HEK293T (cell line): Measurements from ENCODE around the gene SART1.
"Not testable (repeated sequence)": the region's sequence is repeated elsewhere in the genome, so short reads cannot be mapped to it uniquely, and the experiment has no call there.

Experiments used
- CTCF ChIA-PET: fragments of 350-600 bp; formaldehyde crosslinking; extraction: SDS; loops from one replicate; lab custom pipeline; 2021; ENCODE audit warnings: antibody characterized with exemption, inconsistent platforms; lab: Yijun Ruan, JAX
- POLR2A ChIA-PET: fragments of 350-600 bp; formaldehyde crosslinking; extraction: SDS; loops from one replicate; lab custom pipeline; 2020; ENCODE audit warnings: antibody characterized with exemption, inconsistent platforms; lab: Yijun Ruan, JAX
- DNase-seq: peaks from one replicate; pipeline ENCODE4 v3.0.0; 2012; ENCODE audit warnings: mixed read lengths; ENCODE audit errors: extremely low spot score
- ARNT ChIP-seq: fragments of 450-650 bp; IDR thresholded peaks from 2 replicates; pipeline ENCODE4 v1.6.1; 2017; ENCODE audit warnings: mild to moderate bottlenecking
- BHLHE40 ChIP-seq: fragments of 450-650 bp; IDR thresholded peaks from 2 replicates; pipeline ENCODE4 v1.6.1; 2016; ENCODE audit warnings: mild to moderate bottlenecking, moderate library complexity, borderline replicate concordance
- CTBP1 ChIP-seq: fragments of 450-650 bp; IDR thresholded peaks from 2 replicates; pipeline ENCODE4 v1.6.1; 2016; ENCODE audit warnings: borderline replicate concordance
- ELF4 ChIP-seq: fragments of 450-650 bp; IDR thresholded peaks from 2 replicates; pipeline ENCODE4 v1.6.1; 2017; ENCODE audit warnings: antibody characterized with exemption
- FOXA1 ChIP-seq: fragments of 450-650 bp; IDR thresholded peaks from 2 replicates; pipeline ENCODE4 v1.6.1; 2016; ENCODE audit warnings: mild to moderate bottlenecking
- FOXK2 ChIP-seq: fragments of 450-650 bp; IDR thresholded peaks from 2 replicates; pipeline ENCODE4 v1.6.1; 2016; ENCODE audit warnings: mild to moderate bottlenecking
- FOXM1 ChIP-seq: fragments of 450-650 bp; IDR thresholded peaks from 2 replicates; pipeline ENCODE4 v1.6.1; 2017; ENCODE audit warnings: mild to moderate bottlenecking, borderline replicate concordance
- HDGF ChIP-seq: fragments of 450-650 bp; IDR thresholded peaks from 2 replicates; pipeline ENCODE4 v1.6.1; 2017; ENCODE audit warnings: antibody characterized with exemption, borderline replicate concordance
- L3MBTL2 ChIP-seq: fragments of 450-650 bp; conservative IDR thresholded peaks from 2 replicates; pipeline ENCODE4 v1.6.1; 2016; ENCODE audit warnings: mild to moderate bottlenecking
- LEF1 ChIP-seq: fragments of 450-650 bp; IDR thresholded peaks from 2 replicates; pipeline ENCODE4 v1.6.1; 2017; ENCODE audit warnings: mild to moderate bottlenecking, borderline replicate concordance
- NFRKB ChIP-seq: fragments of 450-650 bp; IDR thresholded peaks from 2 replicates; pipeline ENCODE4 v1.6.1; 2016; ENCODE audit warnings: mild to moderate bottlenecking, moderate library complexity
- PKNOX1 ChIP-seq: fragments of 450-650 bp; IDR thresholded peaks from 2 replicates; pipeline ENCODE4 v1.6.1; 2016
- SP1 ChIP-seq: fragments of 450-650 bp; IDR thresholded peaks from 2 replicates; pipeline ENCODE4 v1.6.1; 2017
- SUZ12 ChIP-seq: fragments of 450-650 bp; IDR thresholded peaks from 2 replicates; pipeline ENCODE4 v1.6.1; 2016; ENCODE audit warnings: mild to moderate bottlenecking
- TARDBP ChIP-seq: fragments of 450-650 bp; IDR thresholded peaks from 2 replicates; pipeline ENCODE4 v1.6.1; 2016
- ZNF384 ChIP-seq: fragments of 450-650 bp; IDR thresholded peaks from 2 replicates; pipeline ENCODE4 v1.6.1; 2016

Gene SART1

DNA sequence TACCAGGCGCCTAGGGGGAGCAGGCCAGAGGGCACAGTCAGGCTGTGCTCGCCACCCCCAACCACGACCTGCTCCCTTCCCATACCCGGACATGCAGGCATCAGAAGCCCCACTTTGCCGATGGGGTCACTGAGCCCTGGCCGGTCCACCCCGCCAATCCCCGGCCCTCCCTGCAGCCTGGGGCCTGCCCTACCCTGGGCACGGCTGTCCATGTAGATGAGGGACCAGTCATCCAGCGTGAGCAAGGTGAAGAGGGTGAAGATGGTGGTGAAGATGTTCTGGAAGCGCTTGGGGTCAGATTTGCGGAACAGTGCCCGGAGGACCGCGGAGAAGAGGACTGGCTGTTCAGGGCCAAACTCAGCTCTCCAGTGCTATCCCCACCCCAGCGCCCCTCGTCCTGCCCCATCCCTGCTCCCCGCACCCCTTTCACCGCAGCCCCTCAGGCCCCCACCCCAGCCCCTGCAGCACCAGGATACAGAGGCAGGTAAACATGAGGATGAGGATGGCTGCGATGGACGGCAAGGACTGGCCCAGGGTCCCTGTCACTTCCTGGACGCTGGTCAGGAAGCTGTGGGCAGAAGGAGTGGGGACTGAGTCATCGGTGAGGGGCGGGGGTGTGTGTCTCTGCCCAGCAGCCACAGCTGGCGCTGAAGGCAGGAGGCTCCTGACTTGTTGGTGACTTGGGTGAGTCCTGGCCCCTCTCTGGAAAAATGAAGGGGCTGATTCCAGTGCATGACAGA, 59.3 kb downstream of the SART1 start:
- no peak for TF ChIP-seq FOXA1
- TF ChIP-seq PKNOX1 = no peak
- TF ChIP-seq BHLHE40 = no peak
- no peak for TF ChIP-seq FOXK2
- no peak for DNase-seq
- CTCF ChIA-PET = no interaction called here
- POLR2A ChIA-PET = no interaction called here

DNA sequence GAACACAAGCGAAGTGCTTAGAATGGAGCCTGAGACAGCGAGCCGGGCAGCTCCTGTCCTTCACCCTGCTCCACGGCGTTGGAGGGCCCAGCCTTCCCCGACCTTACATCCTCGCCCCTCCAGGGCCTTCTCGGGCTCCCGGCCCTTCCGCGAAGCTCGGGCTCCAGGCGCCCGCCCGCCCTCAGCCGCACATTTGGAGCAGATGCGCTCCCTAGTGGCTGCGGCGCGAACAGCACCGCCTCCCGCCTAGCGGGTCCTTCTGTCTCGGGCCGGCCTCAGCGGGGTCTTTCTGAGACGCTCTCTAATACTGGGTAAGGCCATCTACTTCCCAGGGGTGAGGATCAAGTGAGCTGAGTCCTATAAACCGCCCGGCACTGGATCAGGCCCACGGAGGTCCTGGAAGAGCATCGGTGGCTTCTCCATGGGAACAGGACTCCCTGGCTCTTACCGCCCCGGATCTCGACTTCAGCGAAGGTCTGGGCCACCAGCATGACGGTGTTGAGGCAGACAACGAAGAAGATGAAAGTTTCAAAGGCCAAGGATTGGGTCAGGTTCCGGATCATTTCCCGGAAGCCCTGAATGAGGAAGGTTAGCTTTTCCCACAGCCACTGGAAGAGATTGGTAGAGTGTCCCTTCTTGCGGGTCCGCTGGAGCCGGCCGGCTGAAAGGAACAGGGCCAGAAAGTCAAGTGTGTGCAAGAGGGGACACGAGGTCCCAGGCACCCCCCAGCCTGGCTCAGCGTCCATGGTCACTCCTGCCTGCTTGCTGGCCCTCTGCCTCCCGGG, 61.1 kb downstream of the SART1 start:
- DNase-seq = peak; percentile 94
- ChIA-PET POLR2A (interaction anchor here (0.6 to 1.5 kb wide), 7 partner anchors 14 to 164 kb away, joined by 3 to 7 read pairs (median 3); partner anchors contain the start of genes BANF1, EIF1AD and SF3B2), CTCF (interaction anchor here (0.6 to 1.7 kb wide), 12 partner anchors 8 to 267 kb away, joined by 3 to 11 read pairs (median 4); partner anchors contain the start of gene MUS81)
- TF ChIP-seq FOXK2 (no peak), ZNF384 (no peak), HDGF (no peak), LEF1 (no peak), ELF4 (no peak), L3MBTL2 (peak; percentile 34; the same call in 1 of the 2 replicates), ARNT (no peak), SP1 (no peak)

- CTCF ChIA-PET = interaction anchor here (0.6 to 1.7 kb wide), 7 partner anchors 10 to 268 kb away, joined by 3 to 11 read pairs (median 5); partner anchors contain the start of gene MUS81
- not testable (repeated sequence) for DNase-seq
- POLR2A ChIA-PET = interaction anchor here (1.2 to 1.5 kb wide), 3 partner anchors 17 to 29 kb away, joined by 4 to 7 read pairs (median 7); partner anchors contain the start of genes BANF1, EIF1AD and SF3B2
Observed at GRCh38 chr11:66023186-66023440, 61.6 kb downstream of the SART1 start.

DNA sequence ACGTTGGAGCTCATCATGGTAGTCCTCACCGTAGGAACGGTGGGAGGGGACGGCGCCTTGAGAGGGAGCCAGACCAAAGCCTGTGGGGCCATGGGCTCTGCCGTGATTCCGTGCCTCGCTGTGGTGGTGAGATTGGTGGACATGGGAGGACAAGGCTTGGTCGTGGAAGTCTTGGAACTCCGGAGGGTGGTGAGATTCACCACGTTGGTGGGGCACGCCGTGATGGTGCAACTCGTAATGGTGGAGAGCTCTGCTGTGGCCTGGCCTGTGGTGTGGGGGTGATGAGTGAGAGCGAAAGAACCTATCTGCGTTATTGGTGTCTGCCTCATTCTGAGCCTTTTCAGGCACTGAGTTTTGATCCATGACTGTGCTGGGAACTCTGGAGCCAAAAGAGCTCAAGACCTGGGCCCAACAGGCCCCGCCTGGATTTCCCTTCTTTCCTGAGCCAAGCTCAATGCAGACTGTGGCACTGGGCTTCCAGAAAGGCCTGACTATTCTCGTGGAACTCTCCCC, 64.5 kb downstream of the SART1 start, which contains the start of gene CATSPER1:
TSS of gene CATSPER1 (minus strand) at position 463 of the 513 bp plus-strand sequence. CDS start at position 363, 100 bp downstream.
- CTCF ChIA-PET = no interaction called here
- POLR2A ChIA-PET = no interaction called here
- TF ChIP-seq TARDBP = no peak
- no peak for TF ChIP-seq FOXA1
- no peak for TF ChIP-seq BHLHE40
- TF ChIP-seq L3MBTL2 = no peak
- TF ChIP-seq PKNOX1 = no peak
- TF ChIP-seq NFRKB = no peak
- TF ChIP-seq FOXM1 = no peak
- TF ChIP-seq FOXK2 = no peak
- no peak for TF ChIP-seq ARNT
- no peak for TF ChIP-seq ELF4
- no peak for TF ChIP-seq CTBP1
- no peak for TF ChIP-seq LEF1
- TF ChIP-seq HDGF = no peak
- TF ChIP-seq ZNF384 = no peak
- TF ChIP-seq SP1 = no peak
- TF ChIP-seq SUZ12 = no peak
- no peak for DNase-seq
